ENCODE data around the gene OSBPL7. TPM values are rescaled to one million over a fixed set of nuclear protein-coding genes. Genes with fewer than 3 reads are reported as not detected.

Gene OSBPL7
- total and polyA plus RNA-seq, 2 of the 13 experiments (the other 11 are each of a cell fraction or from before 2014, with no cell fraction given), result 4.7 to 6.6 TPM

DNA sequence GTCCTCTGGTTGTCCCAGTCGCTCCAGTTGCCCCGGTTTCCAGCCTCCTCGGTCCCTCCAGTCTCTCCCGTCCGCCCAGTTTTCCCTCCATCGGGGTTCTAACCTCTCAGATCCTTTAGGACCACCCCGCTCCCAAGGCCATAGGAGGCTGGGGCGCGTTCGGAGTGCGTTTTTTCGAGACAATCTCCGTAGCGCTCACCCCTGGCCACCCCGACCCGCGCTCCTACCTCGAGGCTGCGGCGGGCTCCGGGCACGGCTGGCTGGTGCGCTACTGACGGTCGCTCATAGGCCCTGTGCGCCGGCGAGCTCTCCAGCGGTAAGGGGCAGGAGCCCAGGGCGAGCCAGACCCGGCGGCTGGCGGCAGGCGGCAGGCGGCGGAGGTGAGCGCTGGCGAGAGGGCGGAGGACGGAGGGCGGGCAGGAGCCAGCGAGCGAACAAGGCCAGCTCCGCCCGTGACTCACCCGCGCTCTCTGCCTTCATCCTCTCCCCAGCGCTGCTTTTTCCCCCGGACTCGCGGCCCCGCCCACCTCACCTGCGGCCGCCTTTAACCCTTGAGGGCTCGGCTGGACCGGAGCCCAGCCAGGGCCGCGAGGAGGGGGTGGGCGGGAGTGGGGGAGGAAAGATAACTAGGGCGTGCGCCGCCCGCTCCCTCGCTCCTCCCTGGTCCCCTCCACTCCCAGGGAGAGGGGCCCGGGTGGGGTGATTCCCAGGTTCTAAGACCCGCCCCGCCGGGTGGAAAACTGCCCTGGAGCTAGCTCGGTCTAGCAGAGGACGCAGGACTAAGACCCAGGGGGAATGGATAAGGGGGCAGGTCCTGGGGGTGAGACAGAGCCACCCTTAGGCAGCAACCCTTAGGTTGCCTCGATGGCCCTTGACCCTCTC, 29.3 kb upstream of the OSBPL7 start, which contains the start of gene SP6 (continued):
- TF ChIP-seq, protein P1, sequence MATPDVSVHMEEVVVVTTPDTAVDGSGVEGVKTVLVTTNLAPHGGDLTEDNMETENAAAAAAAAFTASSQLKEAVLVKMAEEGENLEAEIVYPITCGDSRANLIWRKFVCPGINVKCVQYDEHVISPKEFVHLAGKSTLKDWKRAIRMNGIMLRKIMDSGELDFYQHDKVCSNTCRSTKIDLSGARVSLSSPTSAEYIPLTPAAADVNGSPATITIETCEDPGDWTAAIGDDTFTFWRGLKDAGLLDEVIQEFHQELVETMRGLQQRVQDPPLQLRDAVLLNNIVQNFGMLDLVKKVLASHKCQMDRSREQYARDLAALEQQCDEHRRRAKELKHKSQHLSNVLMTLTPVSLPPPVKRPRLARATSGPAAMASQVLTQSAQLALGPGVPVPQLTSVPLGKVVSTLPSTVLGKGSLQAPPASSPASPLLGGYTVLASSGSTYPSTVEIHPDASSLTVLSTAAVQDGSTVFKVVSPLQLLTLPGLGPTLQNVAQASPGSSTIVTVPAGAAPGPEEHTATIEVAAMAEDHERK (CRISPR knock-in tag; IDR thresholded peaks at IDR 0.05; ENCODE audit: low read depth), result no peak
- TF ChIP-seq BRF2 (CRISPR knock-in tag; IDR thresholded peaks at IDR 0.05), result no peak
- no peak for TF ChIP-seq IRX3 (CRISPR knock-in tag; IDR thresholded peaks at IDR 0.05; ENCODE audit: borderline replicate concordance, low read depth)
- TF ChIP-seq SALL1 (CRISPR knock-in tag; IDR thresholded peaks at IDR 0.05), result peak; percentile 41; the same call in 1 of the 2 replicates
- peak; percentile 90; the same call in 1 of the 2 replicates for TF ChIP-seq KDM5B (CRISPR knock-in tag; IDR thresholded peaks at IDR 0.05; ENCODE audit: borderline replicate concordance)
- TF ChIP-seq ZNF710 (CRISPR knock-in tag; IDR thresholded peaks at IDR 0.05; ENCODE audit: borderline replicate concordance), result no peak; the same call in 1 of the 2 replicates
- TF ChIP-seq TBX2 (CRISPR knock-in tag; IDR thresholded peaks at IDR 0.05; ENCODE audit: borderline replicate concordance), result peak; percentile 75
- TF ChIP-seq GATAD1 (CRISPR knock-in tag; IDR thresholded peaks at IDR 0.05), result peak; percentile 43
- TF ChIP-seq U2AF2 (IDR thresholded peaks at IDR 0.05; ENCODE audit: low read depth, low read length), result no peak
- TF ChIP-seq ZBTB40 (IDR thresholded peaks at IDR 0.05), result no peak
- peak; percentile 27 for TF ChIP-seq ZBTB40 (CRISPR knock-in tag; IDR thresholded peaks at IDR 0.05)
- no peak for TF ChIP-seq NFIC (IDR thresholded peaks at IDR 0.05; ENCODE audit: low read length)
- TF ChIP-seq IRF2 (CRISPR knock-in tag; IDR thresholded peaks at IDR 0.05), result peak; percentile 20; the same call in 1 of the 2 replicates
- TF ChIP-seq CENPX (CRISPR knock-in tag; IDR thresholded peaks at IDR 0.05), result no peak
- peak; percentile 39; the same call in 1 of the 2 replicates for TF ChIP-seq HIVEP1 (CRISPR knock-in tag; IDR thresholded peaks at IDR 0.05)

Data from HepG2 (cell line).